Panc1 (cell line): ENCODE measurements around the gene FGF11. TPM values are rescaled to one million over a fixed set of nuclear protein-coding genes. Genes with fewer than 3 reads are reported as not detected.

Experiments
- ATAC-seq: fragments of 200-7000 bp; cut with Tn5 transposase; 2 replicates; pipeline ENCODE4 v1.9.1; 2020; ENCODE audit warnings: mild to moderate bottlenecking, moderate library complexity
- BruUV-seq: library from RNA; stranded (reverse); fragments of 400-500 nt; replicated peaks from 2 replicates; lab custom pipeline; 2021; lab: Mats Ljungman, UMichigan
- CTCF ChIA-PET: fragments of 300-600 bp; sonication (Branson Sonifier 250); formaldehyde crosslinking; loops from one replicate; lab custom pipeline; 2022; ENCODE audit warnings: antibody characterized with exemption; lab: Charles Lee
- POLR2A ChIA-PET: fragments of 300-600 bp; sonication (Branson Sonifier 250); formaldehyde crosslinking; loops from one replicate; lab custom pipeline; 2022; ENCODE audit warnings: antibody characterized with exemption; lab: Charles Lee
- DNase-seq: peaks from one replicate; pipeline ENCODE4 v3.0.0-alpha.2; 2010; ENCODE audit warnings: low read depth, low spot score
- H3K27ac ChIP-seq: 2 replicates; pipeline ENCODE4 v1.5.1; 2011; ENCODE audit warnings: mild to moderate bottlenecking, low read length, inconsistent platforms
- H3K27me3 ChIP-seq: fragments of 200-500 bp; sonication (Bioruptor generic); 2 replicates; pipeline ENCODE4 v1.6.0; 2014; ENCODE audit warnings: low read length, inconsistent platforms; ENCODE audit not compliant: control insufficient read depth, insufficient read depth
- H3K36me3 ChIP-seq: fragments of 200-500 bp; sonication (Bioruptor generic); 2 replicates; pipeline ENCODE4 v1.5.1; 2014; ENCODE audit warnings: inconsistent platforms, mild to moderate bottlenecking, low read length, moderate library complexity; ENCODE audit not compliant: control insufficient read depth, insufficient read depth
- H3K4me1 ChIP-seq: 2 replicates; pipeline ENCODE4 v1.5.1; 2011; ENCODE audit warnings: inconsistent platforms, mild to moderate bottlenecking, low read length, moderate library complexity; ENCODE audit not compliant: control insufficient read depth, insufficient read depth
- H3K4me3 ChIP-seq, 2 experiments: 2 replicates each; pipeline ENCODE4 v1.5.1; 2011 to 2012; ENCODE audit warnings: low read depth in 2 of 2, low read length in 2 of 2, mild to moderate bottlenecking in 2 of 2, inconsistent platforms in 1 of 2, moderate library complexity in 1 of 2
- H3K9me3 ChIP-seq: fragments of 200-500 bp; sonication (Bioruptor generic); 2 replicates; pipeline ENCODE4 v1.5.1; 2014; ENCODE audit warnings: low read depth, mild to moderate bottlenecking, inconsistent platforms, low read length, moderate library complexity; ENCODE audit not compliant: control insufficient read depth, insufficient read depth
- POLR2AphosphoS5 ChIP-seq: IDR thresholded peaks from 2 replicates; pipeline ENCODE4 v1.6.1; 2012; ENCODE audit warnings: mild to moderate bottlenecking, low read depth, low read length, moderate library complexity
- SIN3A ChIP-seq: IDR thresholded peaks from 2 replicates; pipeline ENCODE4 v1.6.1; 2012; ENCODE audit warnings: low read depth, mild to moderate bottlenecking, low read length, moderate library complexity, borderline replicate concordance; ENCODE audit not compliant: insufficient read depth
- TCF7L2 ChIP-seq: IDR thresholded peaks from 2 replicates; pipeline ENCODE4 v1.6.1; 2011; ENCODE audit warnings: mild to moderate bottlenecking, low read depth, low read length, inconsistent platforms
- in situ Hi-C: cut with HindIII; loops from 2 replicates; pipeline ENCODE4 v1.10.0; 2016; ENCODE audit warnings: low sequenced_read_pairs, low pct_unique_long_range_greater_than_20kb
- intact Hi-C: fragments of 100-400 bp; cut with micrococcal nuclease; formaldehyde crosslinking; loops from one replicate; pipeline ENCODE4 v1.10.0; 2022; ENCODE audit not compliant: unreplicated experiment
- total RNA-seq: library from RNA; stranded (reverse); gene quantifications from one replicate; pipeline ENCODE4 v1.2.1, GENCODE V29; 2021; ENCODE audit not compliant: unreplicated experiment
- TF ChIP-seq, protein P1 (sequence below), 2 experiments: IDR thresholded peaks; 2 replicates each; pipeline ENCODE4 v1.6.1; 2011 to 2012; ENCODE audit warnings: low read depth in 2 of 2, control low read depth in 1 of 2, low read length in 1 of 2, mild to moderate bottlenecking in 1 of 2, moderate library complexity in 1 of 2; ENCODE audit not compliant: insufficient read depth in 1 of 2

Gene FGF11
- total RNA-seq, 1 experiment from 2014 or later = 4.4 TPM

DNA sequence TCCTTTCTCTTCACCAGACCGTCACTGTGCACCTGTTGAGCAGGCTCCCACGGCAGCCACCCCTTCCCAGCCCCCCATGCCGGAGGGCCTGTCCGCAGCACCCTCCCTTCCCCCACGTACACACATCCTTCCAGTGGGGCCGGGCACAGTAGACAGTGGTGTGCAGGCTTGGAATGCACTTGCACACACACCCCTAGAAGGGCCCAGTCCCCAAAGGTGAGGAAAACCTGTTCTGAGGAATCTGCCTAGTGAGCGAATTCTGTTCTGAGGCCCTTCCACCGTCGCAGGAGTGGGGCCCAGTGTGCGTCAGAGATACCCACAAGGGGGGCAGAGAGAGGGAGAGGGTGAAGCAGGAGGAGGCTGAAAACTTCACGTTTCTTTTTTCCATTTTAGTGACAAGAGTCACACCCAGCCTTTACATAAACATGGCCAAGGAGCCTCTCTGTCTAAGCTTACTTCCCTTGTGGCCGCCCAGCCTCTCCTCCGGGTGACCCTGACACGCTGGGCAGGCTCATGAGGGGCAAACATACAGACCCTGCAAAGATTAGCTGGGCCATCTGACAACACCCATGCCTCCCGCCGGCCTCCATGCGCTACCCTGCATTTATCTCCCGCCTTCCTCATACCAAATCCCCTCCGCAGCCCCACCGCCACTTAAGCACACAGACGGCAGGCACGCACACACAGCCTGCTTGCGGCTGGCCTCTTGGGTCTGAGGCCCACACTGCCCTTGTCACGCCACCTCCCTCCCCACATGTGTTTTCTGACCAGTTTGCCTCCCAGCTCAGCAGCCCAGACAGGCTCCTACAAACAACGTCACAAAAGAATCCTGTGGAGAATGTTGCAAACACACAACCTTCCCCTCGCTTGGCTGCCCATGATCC is 38.3 kb downstream of the FGF11 start:
- Histone ChIP-seq H3K9me3 (no peaks in the 10 kb centered on the region), H3K36me3 (no peaks in the 10 kb centered on the region), H3K4me3 (peak overlapping the region; percentile 61 to 66), H3K27me3 (no peaks in the 10 kb centered on the region), H3K27ac (peak overlapping the region; percentile 61; the same call in 1 of the 2 replicates), H3K4me1 (peaks cover 26% of the 10 kb centered on the region)
- POLR2A ChIA-PET = no interaction called here
- no peak for TF ChIP-seq POLR2AphosphoS5
- TF ChIP-seq, protein P1, sequence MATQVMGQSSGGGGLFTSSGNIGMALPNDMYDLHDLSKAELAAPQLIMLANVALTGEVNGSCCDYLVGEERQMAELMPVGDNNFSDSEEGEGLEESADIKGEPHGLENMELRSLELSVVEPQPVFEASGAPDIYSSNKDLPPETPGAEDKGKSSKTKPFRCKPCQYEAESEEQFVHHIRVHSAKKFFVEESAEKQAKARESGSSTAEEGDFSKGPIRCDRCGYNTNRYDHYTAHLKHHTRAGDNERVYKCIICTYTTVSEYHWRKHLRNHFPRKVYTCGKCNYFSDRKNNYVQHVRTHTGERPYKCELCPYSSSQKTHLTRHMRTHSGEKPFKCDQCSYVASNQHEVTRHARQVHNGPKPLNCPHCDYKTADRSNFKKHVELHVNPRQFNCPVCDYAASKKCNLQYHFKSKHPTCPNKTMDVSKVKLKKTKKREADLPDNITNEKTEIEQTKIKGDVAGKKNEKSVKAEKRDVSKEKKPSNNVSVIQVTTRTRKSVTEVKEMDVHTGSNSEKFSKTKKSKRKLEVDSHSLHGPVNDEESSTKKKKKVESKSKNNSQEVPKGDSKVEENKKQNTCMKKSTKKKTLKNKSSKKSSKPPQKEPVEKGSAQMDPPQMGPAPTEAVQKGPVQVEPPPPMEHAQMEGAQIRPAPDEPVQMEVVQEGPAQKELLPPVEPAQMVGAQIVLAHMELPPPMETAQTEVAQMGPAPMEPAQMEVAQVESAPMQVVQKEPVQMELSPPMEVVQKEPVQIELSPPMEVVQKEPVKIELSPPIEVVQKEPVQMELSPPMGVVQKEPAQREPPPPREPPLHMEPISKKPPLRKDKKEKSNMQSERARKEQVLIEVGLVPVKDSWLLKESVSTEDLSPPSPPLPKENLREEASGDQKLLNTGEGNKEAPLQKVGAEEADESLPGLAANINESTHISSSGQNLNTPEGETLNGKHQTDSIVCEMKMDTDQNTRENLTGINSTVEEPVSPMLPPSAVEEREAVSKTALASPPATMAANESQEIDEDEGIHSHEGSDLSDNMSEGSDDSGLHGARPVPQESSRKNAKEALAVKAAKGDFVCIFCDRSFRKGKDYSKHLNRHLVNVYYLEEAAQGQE (IDR thresholded peaks at IDR 0.05; ENCODE audit: insufficient read depth in 1 of 2, low read depth in 2 of 2, low read length in 1 of 2) = no peak
- CTCF ChIA-PET = no interaction called here
- in situ Hi-C loops = no loop called here
- BruUV-seq = no TSS peak
- no peak for DNase-seq
- peak; percentile 36 for ATAC-seq
- intact Hi-C loops = no loop called here

- intact Hi-C loops (no loop called here), in situ Hi-C loops (no loop called here)
- ATAC-seq (peak; percentile 27), DNase-seq (no peak)
- POLR2A ChIA-PET = no interaction called here
- Histone ChIP-seq H3K27me3 (no peaks in the 10 kb centered on the region), H3K4me1 (peaks cover 33% of the 10 kb centered on the region), H3K9me3 (no peaks in the 10 kb centered on the region), H3K4me3 (peak overlapping the region; percentile 61 to 66), H3K36me3 (no peaks in the 10 kb centered on the region), H3K27ac (peak overlapping the region; percentile 61)
- CTCF ChIA-PET = no interaction called here
- 0 out of 2 replicates have a peak, but pooled peaks have one; percentile 19 for TF ChIP-seq SIN3A
- no peak for TF ChIP-seq POLR2AphosphoS5
- no peak for TF ChIP-seq TCF7L2
- TSS peak; percentile 54 for BruUV-seq
Measured at GRCh38 chr17:7478276-7479212, 39.2 kb downstream of the FGF11 start.
